GM19238 (cell line): ENCODE measurements around the gene FAM222A.

Source experiments
- DNase-seq: peaks from one replicate; pipeline ENCODE4 v3.0.0; 2011; ENCODE audit warnings: low spot score; ENCODE audit not compliant: insufficient read length

The FAM222A gene

GRCh38 chr12:109770861-109771670, 57.4 kb downstream of the FAM222A start:
- no peak for DNase-seq

- DNase-seq, result no peak
These were observed 58.4 kb downstream of the FAM222A start for GRCh38 chr12:109771746-109772621.

- DNase-seq, result no peak
These were observed 59.1 kb downstream of the FAM222A start for GRCh38 chr12:109772622-109773321.

GRCh38 chr12:109773384-109774011, 59.9 kb downstream of the FAM222A start:
- DNase-seq, result no peak

- DNase-seq, result peak; percentile 72
These were observed 61.7 kb downstream of the FAM222A start for GRCh38 chr12:109775172-109775881.

GRCh38 chr12:109776624-109777023, 63.0 kb downstream of the FAM222A start:
- DNase-seq, result no peak

DNA sequence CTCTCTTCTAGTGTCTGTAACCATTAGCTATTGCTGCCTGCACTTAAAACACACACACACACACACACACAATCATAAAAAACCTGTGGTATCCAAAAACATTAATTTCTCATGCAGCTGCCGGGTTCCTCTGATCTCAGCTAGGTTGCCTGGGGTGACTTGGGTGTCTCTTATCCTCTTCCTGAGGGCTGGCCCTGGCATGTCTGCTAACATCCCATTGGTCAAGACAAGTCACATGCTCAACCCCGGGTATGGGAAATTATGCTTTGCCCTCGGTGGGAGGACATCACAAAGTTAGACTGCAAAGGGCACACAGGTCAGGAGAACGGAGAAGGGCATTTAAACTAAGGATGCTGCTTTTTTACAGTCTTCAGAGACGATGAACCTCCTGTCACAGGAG, 63.9 kb downstream of the FAM222A start:
- peak; percentile 41 for DNase-seq

DNA sequence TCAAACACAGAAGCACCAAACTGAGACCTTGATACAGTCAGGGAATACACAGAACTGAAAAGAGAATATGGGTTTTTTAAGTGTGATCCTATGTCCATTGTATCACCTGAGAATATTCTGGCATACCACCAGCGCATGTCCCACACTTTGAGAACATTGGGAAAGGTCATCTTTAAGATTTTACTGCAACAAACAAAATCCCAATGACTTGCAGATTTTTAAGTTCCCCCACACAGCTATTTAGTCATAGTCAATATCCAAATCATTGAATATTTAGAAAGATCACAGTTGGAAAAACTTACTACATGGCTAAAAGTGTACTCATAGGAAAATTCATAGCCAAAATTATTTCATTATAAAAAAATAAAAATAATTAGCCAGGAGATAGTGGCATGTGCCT, 65.1 kb downstream of the FAM222A start:
- no peak for DNase-seq

DNA sequence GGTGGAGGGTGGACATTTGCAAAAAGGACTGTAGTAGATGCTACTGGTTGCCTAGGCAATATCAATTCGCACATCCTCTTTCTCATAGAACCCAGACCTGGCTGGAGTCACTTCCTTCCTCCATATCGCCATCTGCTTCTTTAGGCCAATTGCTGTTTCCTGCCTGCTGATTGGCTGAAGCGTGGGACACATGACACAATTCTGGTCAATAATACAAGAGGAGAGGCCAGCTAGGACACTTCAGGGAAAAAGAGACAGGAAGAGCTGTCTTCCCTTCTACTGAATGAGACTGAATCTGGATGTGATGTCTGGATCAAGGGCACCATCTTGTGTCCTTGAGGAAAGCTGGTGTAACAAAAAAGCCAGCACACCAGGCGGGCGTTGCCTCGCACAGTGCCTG, 65.8 kb downstream of the FAM222A start:
- DNase-seq, result no peak

DNA sequence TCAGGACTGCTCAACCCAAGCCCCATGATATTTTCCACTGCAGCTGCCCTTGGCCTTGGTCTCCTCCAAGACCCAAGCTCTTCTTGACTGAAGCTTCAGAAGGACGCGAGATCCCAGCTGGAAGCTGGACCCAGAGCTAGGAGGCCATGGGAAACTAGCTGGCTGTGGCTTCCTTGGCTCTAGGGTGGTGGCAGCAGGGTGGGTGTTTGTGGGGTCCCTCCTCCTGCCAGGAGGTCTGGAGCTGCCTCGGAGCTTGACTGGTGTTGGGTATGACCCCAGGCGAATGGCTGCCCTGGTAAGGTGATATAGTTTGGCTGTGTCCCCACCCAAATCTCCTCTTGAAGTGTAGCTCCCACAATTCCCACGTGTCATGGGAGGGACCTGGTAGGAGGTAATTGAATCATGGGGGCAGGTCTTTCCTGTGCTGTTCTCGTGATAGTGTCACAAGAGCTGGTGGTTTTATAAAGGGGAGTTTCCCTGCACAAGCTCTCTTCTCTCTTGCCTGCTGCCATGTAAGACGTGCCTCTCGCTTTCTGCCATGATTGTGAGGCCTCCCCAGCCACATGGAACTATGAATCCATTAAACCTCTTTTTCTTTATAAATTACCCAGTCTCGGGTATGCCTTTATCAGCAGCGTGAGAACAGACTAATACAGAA, 68.2 kb downstream of the FAM222A start:
- DNase-seq, result no peak

DNA sequence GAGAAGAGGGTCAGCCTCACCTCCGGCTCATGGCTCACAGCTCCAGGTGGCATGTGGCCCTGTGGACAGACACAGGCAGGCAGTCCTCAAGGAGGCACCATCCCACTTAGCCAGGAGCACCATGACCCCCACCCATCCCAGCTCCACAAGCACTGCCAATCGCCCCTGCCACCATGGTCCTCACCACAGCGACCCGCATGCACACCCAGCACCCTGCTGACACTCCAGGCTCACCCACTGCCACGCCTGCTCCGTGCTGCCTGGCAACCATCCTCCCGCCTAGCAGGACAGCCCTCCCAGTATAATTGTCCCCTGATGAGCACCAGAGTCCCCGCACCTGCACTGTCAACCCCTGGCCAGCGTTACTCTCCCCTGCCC, 68.7 kb downstream of the FAM222A start:
- no peak for DNase-seq

DNA sequence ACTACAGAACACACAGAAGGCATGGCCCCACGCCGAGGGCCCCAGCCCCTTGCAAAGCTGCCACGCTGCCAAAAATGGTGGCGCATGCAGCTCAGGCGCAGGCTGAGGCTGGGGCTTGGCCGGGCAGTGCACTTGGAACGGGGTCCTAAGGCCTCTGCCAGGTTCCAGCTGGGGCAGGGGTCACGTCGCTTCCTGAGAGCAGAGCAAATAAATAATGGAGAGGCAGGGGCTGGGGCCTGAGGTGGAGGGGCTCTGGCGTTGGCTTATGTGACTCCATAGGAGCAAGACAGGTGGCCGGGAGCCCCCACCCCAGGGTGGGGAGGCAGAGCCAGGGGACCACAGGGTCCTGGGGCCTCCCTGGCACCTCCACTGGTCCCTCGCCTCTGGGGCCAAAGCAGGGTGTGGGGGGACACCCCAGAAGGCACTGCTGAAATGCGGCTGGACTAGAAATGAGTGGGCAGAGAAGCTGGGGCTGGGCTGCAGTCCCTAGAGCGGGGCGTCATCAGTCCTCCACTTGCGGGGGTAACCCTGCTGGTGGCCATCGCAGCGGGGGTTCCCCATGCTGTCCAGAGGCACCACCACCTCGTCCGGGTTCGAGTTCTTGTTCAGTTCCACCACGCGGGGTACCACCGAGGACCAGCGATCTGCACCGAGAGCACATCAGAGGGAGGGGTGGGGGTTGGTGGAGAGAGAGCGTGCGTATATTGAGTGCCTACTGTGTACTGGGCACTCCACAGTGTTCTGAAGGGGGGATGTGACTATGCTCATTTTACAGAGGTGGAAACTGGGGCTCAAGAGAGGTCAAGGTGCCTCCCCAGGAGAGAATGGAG, 69.7 kb downstream of the FAM222A start:
- DNase-seq, result no peak

DNA sequence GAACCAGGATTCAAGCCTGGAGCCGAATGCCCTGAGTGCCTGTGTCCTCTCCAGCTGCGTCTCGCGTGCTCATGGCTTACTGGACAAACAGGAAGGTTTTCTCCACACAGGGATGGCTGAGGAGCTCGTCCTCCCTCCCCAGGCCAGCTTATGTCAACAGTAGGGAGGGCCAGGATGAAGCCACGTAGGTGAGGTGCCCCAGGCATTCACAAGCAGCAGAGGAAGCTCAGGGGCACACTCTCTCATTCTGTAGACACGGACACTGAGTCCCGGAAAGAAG, 70.3 kb downstream of the FAM222A start:
- no peak for DNase-seq

DNA sequence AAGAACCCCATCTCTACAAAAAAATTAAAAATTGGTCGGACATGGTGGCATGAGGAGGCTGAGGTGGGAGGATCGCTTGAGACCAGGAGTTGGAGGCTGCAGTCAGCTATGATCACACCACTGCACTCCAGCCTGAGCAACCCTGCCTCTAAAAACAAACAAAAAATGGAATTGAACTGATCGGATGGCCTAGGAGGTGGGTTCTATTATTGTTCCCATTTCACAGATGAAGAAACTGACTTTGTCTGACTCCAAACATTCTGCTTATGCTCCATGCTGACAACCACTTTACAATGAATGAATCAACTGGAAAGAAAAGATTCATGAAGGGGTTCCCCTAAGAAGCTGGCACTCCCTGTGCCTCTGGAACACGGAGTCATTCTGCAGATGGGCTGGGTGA, 72.2 kb downstream of the FAM222A start:
- no peak for DNase-seq

DNA sequence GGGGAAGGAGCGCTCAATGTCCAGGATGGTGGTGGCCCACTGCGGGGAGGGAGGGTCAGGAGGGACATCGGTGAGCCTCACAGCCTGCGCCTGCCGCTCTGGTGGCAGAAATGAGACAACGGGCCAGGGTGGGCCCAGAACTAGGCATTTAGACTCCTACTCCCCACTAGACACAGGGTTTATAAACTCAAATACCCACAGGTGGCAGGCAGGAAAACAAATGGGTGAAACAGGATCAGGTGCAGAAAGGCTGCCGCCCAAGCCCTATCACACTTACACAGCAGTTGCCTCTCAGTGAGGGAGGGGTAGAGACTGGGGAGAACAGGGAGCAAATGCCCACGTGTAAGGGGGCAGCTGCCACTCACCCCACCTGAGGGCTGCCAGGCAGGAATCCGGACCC, 73.2 kb downstream of the FAM222A start:
- no peak for DNase-seq

DNA sequence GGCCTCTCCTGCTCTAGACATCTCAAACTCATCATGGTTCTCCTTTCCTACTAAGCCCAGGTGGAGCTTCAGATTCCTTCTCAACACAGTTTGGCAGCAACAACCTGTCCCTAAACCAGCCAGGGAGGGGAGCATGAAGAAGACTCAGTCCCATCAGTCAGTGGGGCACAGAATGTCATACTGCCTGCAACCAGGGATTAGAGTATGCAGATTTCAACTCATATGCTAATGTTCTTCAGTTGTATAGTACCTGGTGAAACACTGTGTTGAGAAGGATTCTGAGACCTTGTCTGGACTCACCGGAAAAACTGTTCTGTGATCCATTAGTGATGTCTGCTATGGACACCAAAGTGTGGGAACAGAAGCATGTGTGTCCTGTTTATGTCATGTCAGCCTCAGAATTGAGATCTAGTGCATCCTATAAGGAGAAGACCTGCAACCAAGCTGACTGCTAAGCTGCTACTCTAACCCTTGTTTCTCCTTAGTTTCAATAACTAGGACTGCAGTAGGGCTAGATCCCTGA, 76.0 kb downstream of the FAM222A start:
- DNase-seq, result no peak

- DNase-seq, result no peak
These were observed 79.4 kb downstream of the FAM222A start for GRCh38 chr12:109792992-109793391.

DNA sequence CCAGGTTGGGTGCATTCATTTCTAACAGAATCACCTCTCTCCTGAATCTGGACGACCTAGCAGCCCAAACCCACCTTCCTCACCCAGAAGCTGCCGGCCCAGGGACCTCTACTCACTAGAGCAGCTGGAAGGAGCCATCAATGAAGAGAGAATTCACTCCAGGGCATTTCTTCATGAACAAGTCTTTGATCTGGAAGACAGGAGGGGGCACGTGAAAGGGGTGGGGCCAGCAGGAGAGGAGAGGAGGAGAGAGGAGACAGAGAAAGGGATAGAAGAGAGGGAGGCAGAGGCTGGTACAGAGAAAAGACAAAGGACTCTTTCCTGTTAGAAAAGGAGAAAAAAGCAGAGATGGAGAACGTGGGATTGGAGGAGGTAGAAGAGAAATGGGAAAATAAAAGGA, 79.8 kb downstream of the FAM222A start:
- DNase-seq, result no peak

DNA sequence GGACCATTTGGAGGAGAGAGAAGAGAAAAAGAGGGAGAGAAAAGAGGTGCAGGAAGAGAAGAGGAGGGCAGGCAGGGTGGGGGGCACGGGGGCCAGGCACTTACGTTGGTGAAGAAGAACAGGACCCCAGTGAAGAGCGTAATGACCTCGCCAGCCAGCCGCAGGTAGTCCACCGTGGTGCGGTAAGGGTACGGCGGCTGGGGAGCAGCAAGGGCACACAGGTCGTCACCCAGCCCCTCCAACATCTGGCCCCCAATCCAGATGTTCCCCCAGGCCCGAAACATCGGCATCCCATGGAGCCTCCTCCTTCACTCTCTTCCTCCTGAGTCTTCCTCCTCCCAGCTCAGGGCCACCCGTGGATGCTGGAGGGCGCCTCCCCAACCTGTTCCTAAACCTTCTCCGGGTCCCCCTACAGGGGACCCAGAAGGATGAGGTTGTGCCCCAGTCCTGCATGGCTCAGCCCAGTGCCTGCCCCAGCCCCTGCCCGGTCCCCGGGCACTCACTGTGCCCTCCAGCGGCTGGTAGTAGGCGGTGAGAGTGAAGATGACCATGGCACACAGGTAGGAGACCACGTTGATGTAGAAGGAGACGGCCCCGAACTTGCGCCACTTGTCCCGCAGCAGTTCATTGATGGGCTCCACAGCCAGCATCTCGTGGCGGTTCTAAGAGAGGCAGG, 80.3 kb downstream of the FAM222A start:
- DNase-seq, result no peak
